HPDE6-E6E7 (cell line): ENCODE results near the gene ZNF117.
"Not testable (repeated sequence)": the region's sequence is repeated elsewhere in the genome, so short reads cannot be mapped to it uniquely, and the experiment has no call there.

Source experiments
- DNase-seq: peaks from one replicate; pipeline ENCODE4 v3.0.0; 2011; ENCODE audit warnings: missing footprints; ENCODE audit errors: extremely low spot score

The ZNF117 gene

DNA sequence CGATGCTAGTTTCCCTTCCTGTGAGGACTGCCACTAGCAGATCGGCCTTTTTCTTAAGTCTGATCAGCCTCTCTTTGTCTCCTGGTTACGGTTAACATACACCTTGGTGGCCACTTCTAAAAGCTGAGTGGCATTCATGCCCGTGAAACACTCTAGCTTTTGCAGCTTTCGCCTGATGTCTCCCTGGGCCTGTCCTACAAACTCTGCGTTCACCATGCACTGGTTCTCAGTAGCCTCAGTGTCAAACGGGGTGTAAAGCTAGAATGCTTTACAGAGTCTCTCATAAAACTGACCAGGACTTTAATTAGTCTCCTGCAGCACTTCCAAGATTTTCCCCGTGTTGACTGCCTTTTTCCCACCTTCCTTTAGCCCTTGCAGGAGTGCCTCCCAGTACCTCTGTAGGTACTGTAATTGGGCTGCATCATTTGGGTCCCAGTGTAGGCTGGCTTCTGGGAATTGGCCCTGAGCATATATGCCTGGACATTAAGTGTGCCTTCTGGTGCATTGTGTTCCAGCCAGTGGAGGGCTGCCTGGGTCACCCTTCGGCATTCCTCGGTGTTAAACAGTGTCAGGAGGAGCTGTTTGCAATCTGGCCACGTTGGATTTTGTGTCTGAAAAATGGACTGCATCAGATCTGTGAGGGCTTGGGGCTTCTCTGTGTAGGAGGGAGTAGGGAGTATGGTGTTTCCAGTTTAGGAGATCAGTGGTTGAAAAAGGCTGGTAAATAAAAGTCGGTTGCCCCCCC is 6.5 kb upstream of the ZNF117 start:
- DNase-seq: no peak

GRCh38 chr7:64996305-64996704 is 5.5 kb upstream of the ZNF117 start:
- DNase-seq: no peak

DNA sequence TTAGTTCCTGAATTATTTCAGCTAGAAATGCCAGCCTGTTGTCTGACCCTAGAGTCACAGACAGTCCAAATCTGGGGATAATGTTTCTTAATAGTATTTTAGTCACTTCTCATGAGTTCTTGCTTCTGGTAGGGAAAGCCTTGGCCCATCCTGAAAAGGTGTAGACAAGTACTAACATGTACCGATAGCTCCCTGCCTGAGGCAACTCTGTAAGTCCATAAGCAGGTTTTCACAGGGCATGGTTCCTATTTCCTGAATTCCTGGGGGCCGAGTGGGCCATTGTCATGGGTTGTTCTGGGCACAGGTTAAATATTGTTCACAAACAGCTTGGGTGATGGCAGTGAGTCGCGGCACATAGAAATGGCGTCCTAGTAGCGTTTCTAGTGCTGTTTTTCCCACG is 3.1 kb upstream of the ZNF117 start:
- DNase-seq: no peak

DNA sequence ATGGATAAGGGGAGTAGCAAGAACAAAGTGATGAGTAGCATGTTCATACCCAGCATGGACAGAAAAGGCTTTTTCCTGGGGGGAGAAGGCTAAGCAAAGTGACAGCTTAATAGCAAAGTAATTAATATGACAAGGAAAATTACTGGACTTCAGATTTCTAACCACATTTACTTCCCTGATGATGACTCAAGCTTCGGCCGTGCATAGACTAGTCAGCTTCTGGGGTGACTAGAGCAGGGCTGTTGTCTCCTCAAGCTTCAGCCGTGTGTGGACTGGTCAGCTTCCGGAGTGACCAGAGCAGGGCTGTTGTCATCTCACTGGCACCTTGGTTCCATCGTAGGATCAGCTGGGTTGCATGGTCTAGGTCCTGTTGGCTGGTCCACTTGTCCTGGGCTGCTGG is 2.1 kb upstream of the ZNF117 start:
- DNase-seq: no peak

DNA sequence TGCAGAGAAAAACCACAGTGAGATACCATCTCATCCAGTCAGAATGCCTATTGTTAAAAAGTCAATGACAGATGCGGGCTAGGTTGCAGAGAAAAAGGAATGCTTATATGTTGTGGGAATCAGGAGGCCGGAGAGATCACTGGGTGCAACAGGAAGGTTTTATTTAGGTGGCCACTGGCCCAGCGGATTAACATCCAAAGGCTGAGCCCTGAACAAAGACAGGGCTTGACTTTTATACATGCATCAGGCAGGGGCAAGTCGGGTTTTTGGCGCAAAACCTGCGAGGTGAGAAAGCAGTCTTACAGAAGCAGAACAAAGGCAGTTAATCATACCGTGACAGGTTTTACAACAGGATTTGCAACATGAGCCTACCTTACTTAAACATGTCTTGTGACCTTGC is 620 bp downstream of the ZNF117 start:
- DNase-seq: no peak

DNA sequence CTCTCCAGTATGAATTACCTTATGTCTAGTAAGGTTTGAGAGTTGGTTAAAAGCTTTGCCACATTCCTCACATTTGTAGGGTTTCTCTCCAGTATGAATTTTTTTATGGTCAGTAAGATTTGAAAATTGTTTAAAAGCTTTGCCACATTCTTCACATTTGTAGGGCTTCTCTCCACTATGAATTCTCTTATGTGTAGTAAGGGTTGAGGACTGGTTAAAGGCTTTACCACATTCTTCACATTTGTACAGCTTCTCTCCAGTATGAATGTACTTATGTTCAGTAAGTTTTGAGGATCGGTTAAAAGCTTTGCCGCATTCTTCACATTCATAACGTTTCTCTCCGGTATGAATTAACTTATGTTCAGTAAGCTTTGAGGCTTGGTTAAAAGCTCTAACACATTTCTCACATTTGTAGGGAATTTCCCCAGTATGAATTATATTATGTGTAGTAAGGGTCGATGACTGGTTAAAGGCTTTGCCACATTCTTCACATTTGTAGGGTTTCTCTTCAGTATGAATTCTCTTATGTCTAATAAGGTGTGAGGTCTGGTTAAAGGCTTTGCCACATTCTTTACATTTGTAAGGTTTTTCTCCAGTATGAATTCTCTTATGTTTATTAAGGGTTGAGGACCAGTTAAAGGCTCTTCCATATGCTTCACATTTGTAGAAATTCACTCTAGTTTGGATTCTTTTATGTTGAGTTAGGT is 12.2 kb downstream of the ZNF117 start:
- no peak for DNase-seq

- no peak for DNase-seq
These were observed 25.2 kb downstream of the ZNF117 start for GRCh38 chr7:64965594-64965993.

GRCh38 chr7:64959072-64959747 is 31.6 kb downstream of the ZNF117 start:
- DNase-seq: no peak

GRCh38 chr7:64951250-64951848 is 39.5 kb downstream of the ZNF117 start:
- DNase-seq: peak; percentile 26

GRCh38 chr7:64950673-64951072 is 40.2 kb downstream of the ZNF117 start:
- DNase-seq: not testable (repeated sequence)

DNA sequence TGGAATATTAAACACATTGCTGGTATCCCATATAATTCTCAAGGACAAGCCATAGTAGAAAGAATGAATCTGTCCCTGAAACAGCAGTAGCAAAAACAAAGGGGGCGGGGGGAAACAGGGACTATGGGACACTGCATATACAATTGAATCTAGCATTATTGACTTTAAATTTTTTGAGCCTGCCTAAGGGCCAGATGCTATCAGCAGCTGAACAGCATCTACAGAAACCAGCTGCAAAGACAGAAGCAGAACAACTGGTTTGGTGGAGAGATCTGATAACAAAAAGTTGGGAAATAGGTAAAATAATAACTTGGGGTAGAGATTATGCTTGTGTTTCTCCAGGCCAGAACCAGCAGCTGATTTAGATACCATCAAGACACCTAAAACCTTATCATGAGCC is 42.1 kb downstream of the ZNF117 start:
- not testable (repeated sequence) for DNase-seq

- no peak for DNase-seq
These were observed 43.4 kb downstream of the ZNF117 start for GRCh38 chr7:64947252-64948000.

GRCh38 chr7:64946772-64947171 is 44.1 kb downstream of the ZNF117 start:
- DNase-seq: no peak

DNA sequence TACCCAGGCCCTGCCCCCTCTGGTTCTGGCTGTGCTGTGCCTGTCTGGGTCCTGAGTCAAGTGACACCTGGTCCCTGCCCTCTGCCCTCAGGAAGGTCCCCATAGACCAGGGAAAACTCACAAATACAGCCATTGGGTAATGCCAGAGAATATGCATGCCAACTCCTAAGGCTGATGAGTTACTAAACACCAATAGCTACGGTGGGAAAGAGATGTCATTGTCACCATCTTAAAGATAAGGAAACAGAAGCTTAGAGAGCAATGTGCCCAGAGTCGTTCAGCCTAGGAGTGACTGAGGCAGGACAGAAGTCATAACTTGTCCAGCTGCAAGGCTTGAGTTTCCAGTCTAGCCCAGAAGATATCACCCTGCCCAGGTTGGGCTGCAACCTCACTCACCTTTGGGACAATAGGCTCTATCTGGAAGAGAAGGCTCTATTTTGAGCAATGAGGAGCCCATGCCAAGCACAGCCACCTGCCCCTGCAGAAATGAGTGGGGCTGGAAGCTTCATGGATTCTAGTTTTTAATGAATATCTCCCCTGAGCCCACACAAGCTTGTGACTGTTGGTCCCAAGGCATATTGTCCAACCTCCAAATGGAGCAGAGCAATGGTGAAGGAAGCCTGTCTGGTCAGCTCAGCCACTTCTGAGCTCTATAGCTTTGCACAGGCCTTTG is 45.2 kb downstream of the ZNF117 start:
- no peak for DNase-seq

GRCh38 chr7:64944667-64945502 is 46.0 kb downstream of the ZNF117 start:
- not testable (repeated sequence) for DNase-seq

GRCh38 chr7:64940021-64940420 is 50.8 kb downstream of the ZNF117 start:
- not testable (repeated sequence) for DNase-seq

GRCh38 chr7:64938540-64938939 is 52.3 kb downstream of the ZNF117 start:
- DNase-seq: no peak

DNA sequence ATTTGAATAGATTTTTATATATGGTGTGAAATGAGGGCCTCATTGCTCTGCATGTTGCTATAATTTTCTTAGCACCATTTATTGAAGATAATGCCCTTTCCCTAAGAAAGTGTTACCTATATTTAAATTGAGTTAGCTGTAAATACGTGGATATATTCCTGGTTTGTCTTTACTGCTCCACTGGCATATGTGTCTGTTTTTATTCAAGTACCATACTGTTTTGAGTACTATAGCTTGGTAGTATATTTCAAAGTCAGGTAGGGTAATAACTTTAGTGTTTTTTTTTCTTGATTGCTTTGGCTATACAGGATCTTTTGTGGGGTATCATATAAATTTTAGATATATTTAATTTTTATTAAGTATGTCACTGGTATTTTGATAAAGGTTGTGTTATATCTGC is 56.4 kb downstream of the ZNF117 start:
- no peak for DNase-seq

DNA sequence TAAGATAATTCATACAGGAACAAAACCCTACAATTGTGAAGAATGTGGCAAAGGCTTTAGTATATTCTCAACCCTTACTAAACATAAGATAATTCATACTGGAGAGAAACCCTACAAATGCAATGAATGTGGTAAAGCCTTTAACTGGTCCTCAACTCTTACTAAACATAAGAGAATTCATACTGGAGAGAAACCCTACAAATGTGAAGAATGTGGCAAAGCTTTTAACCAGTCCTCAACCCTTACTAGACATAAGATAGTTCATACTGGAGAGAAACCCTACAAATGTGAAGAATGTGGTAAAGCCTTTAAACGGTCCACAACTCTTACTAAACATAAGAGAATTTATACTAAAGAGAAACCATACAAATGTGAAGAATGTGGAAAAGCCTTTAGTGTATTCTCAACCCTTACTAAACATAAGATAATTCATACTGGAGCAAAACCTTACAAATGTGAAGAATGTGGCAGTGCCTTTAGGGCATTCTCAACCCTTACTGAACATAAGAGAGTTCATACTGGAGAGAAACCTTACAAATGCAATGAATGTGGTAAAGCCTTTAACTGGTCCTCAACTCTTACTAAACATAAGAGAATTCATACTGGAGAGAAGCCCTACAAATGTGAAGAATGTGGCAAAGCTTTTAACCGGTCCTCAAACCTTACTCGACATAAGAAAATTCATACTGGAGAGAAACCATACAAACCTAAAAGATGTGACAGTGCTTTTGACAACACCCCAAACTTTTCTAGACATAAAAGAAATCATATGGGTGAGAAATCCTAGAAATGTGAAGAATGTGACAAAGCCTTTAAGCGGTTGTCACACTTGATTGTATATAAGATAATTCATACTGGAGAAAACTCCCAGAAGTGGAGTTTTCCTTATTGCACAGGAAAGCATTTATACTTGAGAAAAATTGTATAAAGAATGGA is 62.3 kb downstream of the ZNF117 start:
- DNase-seq: not testable (repeated sequence)
